Fibroblast of villous mesenchyme (primary cell): Measurements from ENCODE around the gene C4orf54. TPM values are rescaled to one million over a fixed set of nuclear protein-coding genes. Genes with fewer than 3 reads are reported as not detected.

ENCODE experiments used
- DNase-seq: peaks from one replicate; pipeline ENCODE4 v3.0.0-alpha.2; 2010; ENCODE audit warnings: low read depth
- H3K4me3 ChIP-seq: 2 replicates; pipeline ENCODE4 v1.5.1; 2011; ENCODE audit warnings: low read depth, mild to moderate bottlenecking, low read length
- total RNA-seq: library from RNA; depleted of rRNA; stranded (reverse); fragments of >200 nt; gene quantifications from 2 replicates; pipeline ENCODE4 v1.2.3, GENCODE V29; 2012
- TF ChIP-seq, protein P1 (sequence below): IDR thresholded peaks from 2 replicates; pipeline ENCODE4 v1.5.1; 2012; ENCODE audit warnings: low read depth, mild to moderate bottlenecking, low read length; ENCODE audit not compliant: insufficient read depth

Gene C4orf54
- total RNA-seq, 1 donor, result not detected

DNA sequence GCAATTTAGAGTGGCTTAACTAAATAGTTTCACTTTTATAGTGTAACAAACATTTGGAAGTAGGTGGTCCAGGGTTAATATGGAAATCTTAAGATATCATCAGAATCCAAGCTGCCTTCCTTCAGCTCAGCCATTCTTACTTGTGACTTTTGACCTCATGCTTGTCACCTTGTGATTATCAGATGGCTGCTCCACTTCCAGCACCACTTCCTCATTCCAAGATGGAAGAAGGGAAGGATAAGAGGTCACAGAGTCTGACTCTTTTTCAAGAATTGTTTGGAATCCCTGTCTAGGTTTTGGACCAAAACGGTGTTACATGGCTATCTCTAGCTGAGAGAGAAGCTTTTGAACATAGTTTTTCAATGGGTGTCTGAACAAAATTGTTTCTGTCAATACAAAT is 43.1 kb downstream of the C4orf54 start:
- TF ChIP-seq, protein P1, sequence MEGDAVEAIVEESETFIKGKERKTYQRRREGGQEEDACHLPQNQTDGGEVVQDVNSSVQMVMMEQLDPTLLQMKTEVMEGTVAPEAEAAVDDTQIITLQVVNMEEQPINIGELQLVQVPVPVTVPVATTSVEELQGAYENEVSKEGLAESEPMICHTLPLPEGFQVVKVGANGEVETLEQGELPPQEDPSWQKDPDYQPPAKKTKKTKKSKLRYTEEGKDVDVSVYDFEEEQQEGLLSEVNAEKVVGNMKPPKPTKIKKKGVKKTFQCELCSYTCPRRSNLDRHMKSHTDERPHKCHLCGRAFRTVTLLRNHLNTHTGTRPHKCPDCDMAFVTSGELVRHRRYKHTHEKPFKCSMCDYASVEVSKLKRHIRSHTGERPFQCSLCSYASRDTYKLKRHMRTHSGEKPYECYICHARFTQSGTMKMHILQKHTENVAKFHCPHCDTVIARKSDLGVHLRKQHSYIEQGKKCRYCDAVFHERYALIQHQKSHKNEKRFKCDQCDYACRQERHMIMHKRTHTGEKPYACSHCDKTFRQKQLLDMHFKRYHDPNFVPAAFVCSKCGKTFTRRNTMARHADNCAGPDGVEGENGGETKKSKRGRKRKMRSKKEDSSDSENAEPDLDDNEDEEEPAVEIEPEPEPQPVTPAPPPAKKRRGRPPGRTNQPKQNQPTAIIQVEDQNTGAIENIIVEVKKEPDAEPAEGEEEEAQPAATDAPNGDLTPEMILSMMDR, result no peak
- no peak overlapping the region for H3K4me3 ChIP-seq
- DNase-seq, result no peak

DNA sequence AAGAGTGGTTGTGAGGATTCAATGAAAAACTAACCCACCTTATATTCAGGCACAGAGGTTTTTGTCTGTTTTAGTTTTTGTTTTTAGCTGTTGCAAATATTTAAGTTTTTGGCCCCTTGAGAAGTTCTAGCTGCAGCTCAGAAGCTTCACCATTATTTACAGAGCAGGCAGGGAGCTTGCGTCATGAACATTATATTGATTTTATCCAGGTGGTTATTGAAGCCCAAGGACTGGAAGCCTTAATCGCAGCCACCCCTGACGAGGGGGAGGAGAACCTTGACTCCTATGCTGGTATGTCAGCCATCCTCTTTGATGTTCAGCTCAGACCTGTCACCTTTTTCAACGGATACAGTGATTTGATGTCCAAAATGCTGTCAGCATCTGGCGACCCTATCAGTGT is 44.9 kb downstream of the C4orf54 start:
- TF ChIP-seq, protein P1, result no peak
- no peak overlapping the region for H3K4me3 ChIP-seq
- no peak for DNase-seq

DNA sequence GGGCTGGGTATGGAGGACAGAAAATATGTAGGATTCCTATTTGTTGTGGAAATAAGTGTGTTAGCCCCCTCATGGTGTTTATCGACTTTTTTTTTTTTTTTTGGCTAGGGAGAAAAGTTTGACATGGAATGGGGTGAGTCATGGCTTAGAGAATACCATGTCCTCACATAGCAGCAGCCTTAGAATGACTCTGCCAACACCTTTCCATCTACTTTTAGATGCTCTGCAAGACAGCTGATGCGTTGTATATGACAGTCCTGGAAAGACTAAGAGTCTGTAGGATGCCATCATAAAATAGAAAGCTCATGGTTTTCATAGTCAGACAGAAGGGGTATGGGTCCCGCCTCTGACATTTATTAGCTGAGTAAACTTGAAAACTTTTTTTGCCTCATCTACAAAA is 45.3 kb downstream of the C4orf54 start:
- DNase-seq, result no peak
- TF ChIP-seq, protein P1, result no peak
- no peak overlapping the region for H3K4me3 ChIP-seq

DNA sequence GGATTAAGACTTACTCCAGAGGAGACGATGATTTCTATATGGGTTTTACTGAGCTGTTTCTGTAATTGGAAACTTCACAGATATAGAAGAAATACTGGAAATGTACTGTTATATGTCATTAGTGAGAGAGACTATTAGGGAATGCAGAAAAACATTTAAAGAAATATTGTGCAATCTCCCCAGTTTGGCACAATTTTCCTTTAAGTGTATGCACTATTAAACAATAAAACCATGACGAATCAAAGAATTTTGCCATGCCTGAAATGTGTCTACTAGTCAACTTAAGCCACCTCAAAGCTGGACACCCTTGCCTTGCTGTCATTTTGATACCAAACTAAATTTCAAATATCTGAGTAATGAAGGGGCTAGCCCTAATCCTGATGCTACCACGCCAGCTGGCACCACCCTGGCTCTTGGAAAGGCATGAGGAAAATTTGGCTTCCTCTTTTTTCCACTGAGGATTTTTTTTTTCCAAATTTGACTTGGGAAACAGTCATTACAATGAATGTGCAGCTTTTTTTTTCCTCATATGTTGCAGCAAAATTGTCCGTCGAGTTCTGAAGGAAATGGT is 46.9 kb downstream of the C4orf54 start:
- TF ChIP-seq, protein P1, result no peak
- no peak for DNase-seq
- H3K4me3 ChIP-seq, result no peak overlapping the region

DNA sequence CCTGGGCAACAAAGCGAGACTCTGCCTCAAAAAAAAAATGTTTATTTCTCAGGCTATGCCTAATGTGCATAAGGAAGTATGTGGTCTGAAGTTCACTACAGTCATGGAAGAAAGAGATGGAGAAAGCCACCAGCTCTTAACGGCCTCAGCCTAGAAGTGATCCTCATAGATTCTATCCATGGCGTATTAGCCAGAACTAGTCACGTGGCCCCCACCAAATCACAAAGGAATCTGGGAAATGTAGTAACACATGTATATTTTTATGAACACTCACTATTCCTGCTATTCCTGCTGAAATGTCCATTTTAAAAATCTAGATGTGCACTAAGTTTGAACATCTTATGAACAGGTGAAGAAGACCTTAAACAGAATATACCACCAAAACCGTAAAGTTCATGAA is 49.2 kb downstream of the C4orf54 start:
- TF ChIP-seq, protein P1, result no peak
- DNase-seq, result no peak
- H3K4me3 ChIP-seq, result no peak overlapping the region

Other genes starting within 250 kb of the C4orf54 start
- not detected in 2 replicates for gene ADH7, start 222.5 kb downstream of the C4orf54 start, total RNA-seq
- not detected in 2 replicates for gene C4orf17, start 146.8 kb downstream of the C4orf54 start, total RNA-seq
- 4.5 and 5.6 TPM in 2 replicates for gene TRMT10A, start 93.8 kb downstream of the C4orf54 start, total RNA-seq
- gene MTTP, start 83.0 kb downstream of the C4orf54 start, total RNA-seq, result under 0.01 TPM in 1 of 2 replicates, not detected in the other
- not detected in 2 replicates for gene DAPP1, start 159.0 kb upstream of the C4orf54 start, total RNA-seq
- gene LAMTOR3, start 236.6 kb upstream of the C4orf54 start, total RNA-seq, result 20.9 and 51.8 TPM in 2 replicates